Smooth muscle cell of the brain vasculature (primary cell): ENCODE results near the gene ARPC4.

Experiments
- DNase-seq: peaks from one replicate; pipeline ENCODE4 v3.0.0-alpha.2; 2012; ENCODE audit warnings: low read depth, low spot score

The ARPC4 gene

DNA sequence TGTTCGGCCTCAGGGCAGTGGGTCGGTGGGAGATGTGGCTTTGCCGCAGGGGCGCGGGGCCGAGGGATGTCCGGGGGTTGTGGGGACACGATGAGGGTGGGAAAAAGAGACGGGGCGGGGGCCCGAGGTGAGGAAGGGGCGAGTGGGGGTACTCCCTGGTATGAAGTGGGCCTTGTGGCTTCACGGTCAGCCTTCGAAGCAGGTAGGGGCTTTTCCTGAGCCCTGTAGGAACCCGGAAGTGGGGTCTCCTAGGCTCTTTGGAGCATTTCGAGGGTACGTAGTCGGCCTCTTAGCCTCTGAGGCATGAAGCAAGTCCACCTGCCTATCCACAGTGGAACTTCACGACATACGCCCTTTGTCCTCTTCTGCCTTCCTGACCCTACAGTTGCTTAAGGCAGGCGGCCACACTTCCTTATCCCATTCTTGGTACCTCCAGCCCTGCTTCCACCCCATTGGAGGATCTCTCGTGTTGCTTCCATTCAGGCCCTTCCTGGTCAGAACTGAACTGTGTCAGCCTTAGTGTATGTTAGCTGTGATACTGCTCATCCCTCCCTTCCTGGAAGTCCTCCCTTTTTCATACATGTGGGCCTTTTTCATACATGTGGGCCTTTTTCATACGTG, 389 bp downstream of the ARPC4 start:
- no peak for DNase-seq

- no peak for DNase-seq
These were observed 1.5 kb downstream of the ARPC4 start for GRCh38 chr3:9794400-9794799.

GRCh38 chr3:9795207-9795606, 2.3 kb downstream of the ARPC4 start:
- no peak for DNase-seq

DNA sequence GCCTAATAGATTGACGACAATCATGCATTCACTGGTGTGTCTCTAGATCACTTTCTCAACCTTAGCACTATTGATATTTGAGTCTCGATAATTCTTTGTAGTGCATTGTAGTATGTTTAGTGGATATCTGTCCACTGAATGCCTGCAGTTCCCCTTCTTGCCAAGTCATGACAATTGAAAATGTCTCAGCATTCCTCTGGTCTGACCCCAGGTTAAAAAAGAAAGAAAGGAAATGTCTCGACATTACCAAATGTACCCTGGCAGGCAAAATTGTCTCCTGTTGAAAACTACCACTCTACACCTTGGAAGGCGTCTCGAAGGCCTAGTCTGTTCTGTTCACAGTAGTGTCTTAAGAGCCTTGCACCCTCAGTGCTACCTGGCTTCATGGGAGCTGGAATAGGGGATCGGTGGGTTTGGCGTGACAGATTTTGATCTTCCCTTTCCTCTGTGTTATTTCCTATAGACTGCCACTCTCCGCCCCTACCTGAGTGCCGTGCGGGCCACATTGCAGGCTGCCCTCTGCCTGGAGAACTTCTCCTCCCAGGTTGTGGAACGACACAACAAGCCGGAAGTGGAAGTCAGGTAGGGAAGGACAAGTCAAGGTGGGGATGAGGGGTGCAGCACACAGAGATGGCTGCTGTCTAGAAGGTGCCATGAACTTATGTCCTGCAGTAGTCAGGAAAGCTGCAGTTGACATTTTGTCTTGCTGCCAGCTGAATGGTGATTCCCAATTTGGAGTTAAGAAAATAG, 4.5 kb downstream of the ARPC4 start:
- DNase-seq: no peak

DNA sequence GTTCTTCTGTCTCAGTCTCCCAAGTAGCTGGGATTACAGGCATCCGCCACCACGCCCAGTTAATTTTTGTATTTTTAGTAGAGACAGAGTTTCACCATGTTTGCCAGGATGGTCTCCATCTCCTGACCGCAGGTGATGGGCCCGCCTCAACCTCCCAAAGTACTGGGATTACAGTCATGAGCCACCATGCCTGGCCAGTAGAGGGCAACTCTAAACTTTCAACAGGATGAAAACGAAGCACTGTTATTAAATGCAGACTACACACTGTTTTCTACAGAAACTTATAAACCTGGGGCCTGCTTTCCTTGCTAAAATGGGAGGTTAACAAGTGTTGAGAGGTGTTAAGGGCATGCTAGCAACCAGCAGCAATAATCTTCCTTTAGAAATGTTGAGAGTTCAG, 7.6 kb downstream of the ARPC4 start:
- DNase-seq: no peak

GRCh38 chr3:9803494-9803893, 10.6 kb downstream of the ARPC4 start:
- no peak for DNase-seq

- DNase-seq: no peak
These were observed 12.1 kb downstream of the ARPC4 start for GRCh38 chr3:9804996-9805395.

GRCh38 chr3:9806137-9806536, 13.3 kb downstream of the ARPC4 start:
- DNase-seq: no peak

GRCh38 chr3:9806688-9807589, 14.1 kb downstream of the ARPC4 start:
- no peak for DNase-seq

DNA sequence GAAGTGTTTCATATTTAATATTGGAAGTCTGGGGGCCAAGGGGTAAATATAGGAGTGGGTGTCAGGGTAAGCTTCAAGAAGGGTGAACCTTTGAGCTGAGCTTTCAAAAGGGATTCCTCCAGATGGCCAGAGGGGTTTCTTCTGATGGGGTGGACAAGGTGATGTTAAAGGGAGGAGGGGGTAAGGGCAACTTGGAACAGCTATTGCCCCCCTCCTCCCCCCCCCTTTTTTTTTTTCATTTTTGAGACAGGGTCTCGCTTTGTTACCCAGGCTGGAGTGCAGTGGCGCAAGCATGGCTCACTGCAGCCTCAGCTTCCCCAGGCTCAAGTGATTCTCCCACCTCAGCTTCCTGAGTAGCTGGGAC, 15.1 kb downstream of the ARPC4 start:
- DNase-seq: no peak

DNA sequence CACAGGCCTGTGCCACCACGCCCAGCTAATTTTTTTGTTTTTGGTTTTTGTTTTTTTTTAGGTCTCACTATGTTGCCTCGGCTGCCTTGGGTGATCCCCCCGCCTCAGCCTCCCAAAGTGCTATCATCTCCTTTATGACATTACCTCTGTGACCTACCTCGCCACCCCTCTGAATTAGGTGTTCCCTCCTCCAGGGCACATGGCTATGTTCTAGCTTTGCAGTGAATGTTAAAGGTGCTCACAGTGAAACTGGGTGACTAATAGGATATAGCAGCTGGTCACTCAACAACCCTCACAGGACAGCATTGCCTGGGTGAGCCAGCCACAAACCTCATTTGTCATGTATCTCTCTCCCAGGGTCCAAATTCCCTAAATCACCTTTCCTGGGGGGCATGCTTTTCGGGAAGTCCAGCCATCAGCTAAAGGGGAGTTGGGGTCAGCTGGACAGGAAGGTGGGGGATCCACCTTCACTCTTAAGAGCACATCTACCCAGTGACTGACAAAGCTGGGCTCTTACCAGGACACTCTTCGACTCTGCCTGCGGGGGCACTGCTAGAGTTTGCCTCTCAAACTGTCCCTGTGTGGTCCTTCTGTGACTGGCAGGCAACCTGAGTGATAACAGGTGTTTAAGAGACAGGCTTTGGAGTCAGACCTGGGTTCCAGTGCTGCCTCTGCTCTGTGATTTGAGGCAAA, 15.6 kb downstream of the ARPC4 start:
- no peak for DNase-seq

GRCh38 chr3:9809239-9809614, 16.3 kb downstream of the ARPC4 start:
- no peak for DNase-seq

DNA sequence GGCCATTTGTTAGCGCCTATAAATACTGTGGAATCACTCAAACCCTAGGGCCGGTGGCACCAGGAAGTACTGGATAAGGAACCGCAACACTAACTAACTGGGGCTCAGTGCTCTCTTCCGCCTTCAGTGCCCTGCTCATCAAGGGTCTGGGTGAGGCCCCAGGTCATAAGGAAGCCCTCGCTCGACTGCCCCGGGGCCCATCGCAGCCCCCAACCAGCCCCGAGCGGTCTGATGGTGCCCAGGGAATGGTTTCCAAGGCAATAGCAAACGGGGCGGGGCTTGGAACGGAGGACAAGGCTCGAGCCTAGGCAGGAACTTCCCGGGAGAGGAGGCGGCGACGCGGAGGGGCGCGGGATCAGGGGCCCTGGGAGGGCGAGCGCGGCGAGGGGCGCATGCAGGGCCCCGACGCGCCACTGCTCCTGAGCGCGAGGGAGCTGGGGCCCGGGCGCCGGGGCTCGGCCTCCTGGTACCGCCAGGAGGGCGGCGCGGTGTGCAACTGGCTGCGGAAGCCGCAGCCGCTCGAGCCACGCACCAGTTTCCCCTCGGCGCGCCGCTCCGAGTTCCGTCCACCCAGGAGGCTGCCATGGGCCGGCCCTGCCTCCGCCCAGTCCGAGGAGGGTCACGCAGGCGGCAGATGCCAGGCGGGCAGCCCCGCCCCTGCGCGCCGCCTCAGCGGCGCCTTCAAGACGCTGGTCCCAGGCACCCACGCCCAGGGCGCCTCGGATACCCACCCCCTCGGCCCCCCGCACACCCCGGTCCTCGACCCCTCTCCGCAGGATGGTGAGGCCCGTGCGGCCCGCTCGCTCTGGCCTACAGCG, 16.9 kb downstream of the ARPC4 start, which contains the start of gene TTLL3:
Gene TTLL3, plus strand, starts transcription at position 648 of the 818 bp plus-strand sequence. CDS start 400 bp downstream, outside the sequence.
- DNase-seq: no peak

DNA sequence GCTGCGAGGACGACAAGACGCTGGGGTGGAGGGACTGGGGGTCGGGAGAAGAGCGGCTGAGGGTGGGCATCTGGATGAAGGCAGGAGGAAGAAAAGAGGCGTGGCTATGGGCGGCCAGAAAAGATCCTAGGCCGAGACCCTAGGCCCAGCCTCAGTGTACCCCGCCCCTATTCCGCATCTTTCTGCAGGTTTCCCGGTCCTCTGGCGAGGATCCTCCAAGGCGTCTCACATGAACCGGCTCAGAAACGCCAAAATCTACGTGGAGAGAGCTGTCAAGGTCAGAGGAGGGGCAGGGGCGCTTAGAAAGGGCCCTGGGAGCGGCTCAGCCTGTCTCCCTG, 17.5 kb downstream of the ARPC4 start:
- DNase-seq: no peak

DNA sequence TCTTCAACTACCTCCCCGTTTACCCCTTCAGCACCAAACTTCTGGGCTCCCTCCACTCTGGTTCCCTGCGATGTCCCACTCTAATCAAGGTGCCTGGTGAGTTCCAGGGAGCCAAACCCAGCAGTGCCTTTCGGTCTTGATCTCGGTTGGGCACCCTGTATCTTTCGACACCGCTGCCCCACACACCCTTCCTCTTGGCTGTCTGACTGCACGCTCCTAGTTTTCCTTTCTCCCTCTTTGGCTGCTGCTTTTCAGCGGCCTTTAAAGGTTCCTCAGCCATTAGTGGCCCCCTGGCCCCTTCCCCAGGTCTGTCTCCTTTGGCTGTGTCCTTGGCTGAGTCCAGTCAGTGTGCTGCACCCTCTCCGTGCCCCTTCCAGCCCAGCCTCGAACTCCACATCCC, 18.0 kb downstream of the ARPC4 start:
- DNase-seq: no peak

DNA sequence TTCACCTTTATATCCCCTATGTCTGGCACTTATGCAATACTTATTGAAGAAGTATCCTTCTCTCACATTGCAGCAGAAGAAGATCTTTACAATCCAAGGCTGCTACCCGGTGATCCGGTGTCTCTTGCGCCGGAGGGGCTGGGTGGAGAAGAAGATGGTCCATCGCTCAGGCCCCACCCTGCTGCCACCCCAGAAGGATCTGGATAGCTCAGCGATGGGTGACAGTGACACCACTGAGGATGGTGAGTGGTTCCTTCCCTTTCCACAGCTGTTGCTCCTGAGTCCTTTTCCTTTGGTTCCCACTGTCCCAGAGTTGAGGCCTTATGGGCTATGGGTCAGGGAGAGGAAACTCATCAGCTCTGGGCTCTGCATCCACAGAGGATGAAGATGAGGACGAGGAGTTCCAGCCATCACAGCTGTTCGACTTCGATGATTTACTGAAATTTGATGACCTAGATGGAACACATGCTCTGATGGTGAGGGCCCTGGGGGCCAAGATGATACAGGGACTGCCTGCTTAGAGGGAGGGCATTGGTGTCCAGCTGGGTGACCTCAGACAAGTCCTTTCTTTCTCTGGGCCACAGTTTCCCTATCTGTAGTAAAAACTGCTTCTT, 20.1 kb downstream of the ARPC4 start:
- DNase-seq: no peak

DNA sequence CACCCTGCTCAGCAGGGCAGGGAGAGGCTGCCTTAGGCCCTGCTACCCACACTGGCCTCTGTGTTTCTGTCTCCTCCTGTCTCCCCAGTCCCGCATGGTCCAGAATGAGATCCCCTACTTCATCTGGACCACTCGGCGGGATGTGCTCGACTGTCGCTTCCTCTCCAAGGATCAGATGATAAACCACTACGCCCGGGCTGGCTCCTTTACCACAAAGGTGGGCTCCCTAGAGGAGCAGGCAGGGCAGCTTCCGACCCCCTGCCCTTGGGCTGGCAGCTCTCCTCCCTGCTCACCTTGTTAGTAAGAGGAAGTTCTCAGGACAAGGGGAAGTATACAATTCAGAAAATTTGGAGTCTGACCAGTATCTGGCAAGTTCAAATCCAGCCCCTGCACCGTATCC, 23.1 kb downstream of the ARPC4 start:
- DNase-seq: no peak

DNA sequence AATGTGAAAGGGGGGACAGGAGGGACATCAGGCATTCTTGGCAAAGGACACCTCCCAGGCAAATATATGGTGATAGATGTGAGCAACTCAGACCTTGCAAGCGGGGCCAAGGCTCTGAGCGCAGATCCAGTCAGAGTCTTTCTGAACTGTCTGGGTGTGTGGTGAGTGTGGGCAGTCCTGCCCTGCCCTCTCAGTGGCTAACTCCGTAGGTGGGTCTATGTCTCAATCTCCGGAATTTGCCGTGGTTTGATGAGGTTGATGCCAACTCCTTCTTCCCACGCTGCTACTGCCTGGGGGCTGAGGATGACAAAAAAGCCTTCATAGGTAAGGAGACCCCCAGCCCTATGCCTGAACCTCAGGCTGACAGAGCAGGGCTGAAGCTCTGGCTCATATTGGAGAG, 24.6 kb downstream of the ARPC4 start:
- no peak for DNase-seq

- no peak for DNase-seq
These were observed 25.9 kb downstream of the ARPC4 start for GRCh38 chr3:9818666-9819335.

- DNase-seq: no peak
These were observed 27.7 kb downstream of the ARPC4 start for GRCh38 chr3:9820543-9820942.
